Type B pancreatic cell (in vitro differentiated cells): Measurements from ENCODE around the gene NELFA. TPM values are rescaled to one million over a fixed set of nuclear protein-coding genes. Genes with fewer than 3 reads are reported as not detected.

Experiments
- DNase-seq: peaks from one replicate; pipeline ENCODE4 v3.0.0; 2021; ENCODE audit warnings: mixed read lengths; ENCODE audit not compliant: unreplicated experiment; ENCODE audit errors: extremely low spot score
- H3K27ac Mint-ChIP-seq: 2 replicates; pipeline ENCODE4 v1.8.0; 2021; ENCODE audit warnings: mild to moderate bottlenecking, mixed read lengths
- H3K27me3 Mint-ChIP-seq: 2 replicates; pipeline ENCODE4 v1.8.0; 2021; ENCODE audit warnings: mixed read lengths
- H3K36me3 Mint-ChIP-seq: 2 replicates; pipeline ENCODE4 v1.8.0; 2021; ENCODE audit warnings: mixed read lengths
- H3K4me1 Mint-ChIP-seq: one replicate; pipeline ENCODE4 v1.8.0; 2021; ENCODE audit warnings: mixed read lengths; ENCODE audit not compliant: unreplicated experiment
- H3K4me3 Mint-ChIP-seq: 2 replicates; pipeline ENCODE4 v1.8.0; 2021; ENCODE audit warnings: mild to moderate bottlenecking, mixed read lengths
- H3K9me3 Mint-ChIP-seq: 2 replicates; pipeline ENCODE4 v1.8.0; 2021; ENCODE audit warnings: mixed read lengths
- CTCF ChIP-seq: fragments of 200-600 bp; sonication (generic); conservative IDR thresholded peaks from 2 replicates; pipeline ENCODE4 v1.5.0; 2021; ENCODE audit warnings: antibody characterized with exemption, mild to moderate bottlenecking
- total RNA-seq: library from RNA; stranded (reverse); gene quantifications from 2 replicates; pipeline ENCODE4 v1.2.1, GENCODE V29; 2021; ENCODE audit warnings: low replicate concordance

The NELFA gene
- total RNA-seq, 1 donor from 2014 or later = 44.8 TPM

GRCh38 chr4:1985780-1986577 lies 22.8 kb downstream of the NELFA start:
- Mint-ChIP-seq H3K4me1 (peaks cover 3% of the 10 kb centered on the region), H3K4me3 (no peak overlapping the region), H3K36me3 (peaks cover 4% of the 10 kb centered on the region), H3K27ac (no peak overlapping the region), H3K27me3 (no peaks in the 10 kb centered on the region), H3K9me3 (no peaks in the 10 kb centered on the region)
- no peak for TF ChIP-seq CTCF
- peak; percentile 71 for DNase-seq

- Mint-ChIP-seq H3K27ac (no peak overlapping the region), H3K9me3 (no peaks in the 10 kb centered on the region), H3K27me3 (no peaks in the 10 kb centered on the region), H3K36me3 (peaks cover 4% of the 10 kb centered on the region), H3K4me1 (peaks cover 5% of the 10 kb centered on the region), H3K4me3 (no peak overlapping the region)
- DNase-seq = peak; percentile 55
- no peak for TF ChIP-seq CTCF
Measured at GRCh38 chr4:1985294-1985693, 23.5 kb downstream of the NELFA start.

GRCh38 chr4:1984406-1985191 lies 24.2 kb downstream of the NELFA start:
- Mint-ChIP-seq H3K4me3 (no peak overlapping the region), H3K27ac (no peak overlapping the region), H3K9me3 (no peaks in the 10 kb centered on the region), H3K27me3 (no peaks in the 10 kb centered on the region), H3K4me1 (peaks cover 5% of the 10 kb centered on the region), H3K36me3 (peaks cover 4% of the 10 kb centered on the region)
- DNase-seq = peak; percentile 66
- no peak for TF ChIP-seq CTCF

GRCh38 chr4:1983846-1984405 lies 24.8 kb downstream of the NELFA start:
- Mint-ChIP-seq H3K4me3 (no peak overlapping the region), H3K27ac (no peak overlapping the region), H3K4me1 (peaks cover 5% of the 10 kb centered on the region), H3K9me3 (no peaks in the 10 kb centered on the region), H3K27me3 (no peaks in the 10 kb centered on the region), H3K36me3 (peaks cover 10% of the 10 kb centered on the region)
- TF ChIP-seq CTCF = no peak
- peak; percentile 72 for DNase-seq

GRCh38 chr4:1983053-1983845 lies 25.5 kb downstream of the NELFA start:
- Mint-ChIP-seq H3K27me3 (no peaks in the 10 kb centered on the region), H3K27ac (no peak overlapping the region), H3K36me3 (peaks cover 10% of the 10 kb centered on the region), H3K4me3 (no peak overlapping the region), H3K9me3 (no peaks in the 10 kb centered on the region), H3K4me1 (peaks cover 5% of the 10 kb centered on the region)
- DNase-seq = no peak
- no peak for TF ChIP-seq CTCF
